HepG2 (cell line): ENCODE measurements around the gene DEFB124. TPM values are rescaled to one million over a fixed set of nuclear protein-coding genes. Genes with fewer than 3 reads are reported as not detected.

Experiments
- HDAC2 ChIP-seq: sonication (generic); formaldehyde crosslinking; IDR thresholded peaks from 2 replicates; pipeline ENCODE4 v1.4.0; 2020; ENCODE audit warnings: missing genetic modification reagents
- HMG20B ChIP-seq: conservative IDR thresholded peaks from 2 replicates; pipeline ENCODE4 v1.6.1; 2016; ENCODE audit warnings: missing genetic modification reagents, missing compliant biosample characterization
- HNRNPK ChIP-seq: fragments of 200-400 bp; formaldehyde crosslinking; IDR thresholded peaks from 2 replicates; pipeline ENCODE4 v1.6.1; 2018; ENCODE audit warnings: low read length, low read depth, moderate library complexity, mild to moderate bottlenecking; ENCODE audit not compliant: poor library complexity, severe bottlenecking
- NR0B2 ChIP-seq: sonication (generic); formaldehyde crosslinking; IDR thresholded peaks from 2 replicates; pipeline ENCODE4 v1.4.0; 2020; ENCODE audit warnings: mild to moderate bottlenecking, missing genetic modification reagents
- THYN1 ChIP-seq: sonication (generic); formaldehyde crosslinking; IDR thresholded peaks from 2 replicates; pipeline ENCODE4 v1.8.1; 2023; ENCODE audit warnings: low read depth, mild to moderate bottlenecking, moderate library complexity, missing genetic modification reagents, borderline replicate concordance
- WIZ ChIP-seq: sonication (generic); formaldehyde crosslinking; IDR thresholded peaks from 2 replicates; pipeline ENCODE4 v1.5.1; 2020; ENCODE audit warnings: mild to moderate bottlenecking, missing genetic modification reagents
- ZBED4 ChIP-seq: sonication (generic); formaldehyde crosslinking; IDR thresholded peaks from 2 replicates; pipeline ENCODE4 v1.4.0; 2020; ENCODE audit warnings: missing genetic modification reagents, borderline replicate concordance
- ZHX2 ChIP-seq, 2 experiments: sonication (generic) in 1 of 2; formaldehyde crosslinking in 1 of 2; IDR thresholded peaks; 2 replicates each; pipeline versions ENCODE4 v1.6.1 to v1.9.0; 2014 to 2022; ENCODE audit warnings: antibody characterized with exemption in 1 of 2, borderline replicate concordance in 1 of 2, inconsistent platforms in 1 of 2, low read depth in 1 of 2, missing genetic modification reagents in 1 of 2
- ZNF24 ChIP-seq: fragments of 450-650 bp; IDR thresholded peaks from 2 replicates; pipeline ENCODE4 v1.6.1; 2017; ENCODE audit warnings: antibody characterized with exemption, mild to moderate bottlenecking
- ZNF430 ChIP-seq: sonication (generic); formaldehyde crosslinking; IDR thresholded peaks from 2 replicates; pipeline ENCODE4 v1.9.0; 2021; ENCODE audit warnings: mild to moderate bottlenecking, missing genetic modification reagents
- ZNF546 ChIP-seq: sonication (generic); formaldehyde crosslinking; conservative IDR thresholded peaks from 2 replicates; pipeline ENCODE4 v1.8.1; 2023; ENCODE audit warnings: mild to moderate bottlenecking, missing genetic modification reagents
- polyA plus RNA-seq, 8 experiments: library from polyadenylated mRNA; depleted of rRNA in 3 of 8; stranded (reverse) in 7 of 8; unstranded in 1 of 8; fragments of >200 nt; fragmentation: Illumina TruSeq in 4 of 8; extraction: Trizol in 4 of 8; gene quantifications; 2 replicates each; pipeline versions ENCODE4 v1.2.1 to v1.2.3, GENCODE V29; 2011 to 2016; ENCODE audit warnings: low read depth in 4 of 8, missing spikeins in 1 of 8, mixed read lengths in 1 of 8; ENCODE audit not compliant: insufficient read depth in 1 of 8
- total RNA-seq, 5 experiments: library from RNA; depleted of rRNA; stranded (reverse); fragments of >200 nt; fragmentation: Illumina TruSeq; extraction: Trizol; gene quantifications; 2 replicates each; pipeline ENCODE4 v1.2.3, GENCODE V29; 2016; ENCODE audit warnings: low read depth in 1 of 5
- TF ChIP-seq, protein P1 (sequence below): sonication (generic); formaldehyde crosslinking; conservative IDR thresholded peaks from 2 replicates; pipeline ENCODE4 v1.4.0; 2020; ENCODE audit warnings: mild to moderate bottlenecking, missing genetic modification reagents, moderate library complexity

The DEFB124 gene
- total and polyA plus RNA-seq, 2 of the 13 experiments (the other 11 are each of a cell fraction or from before 2014, with no cell fraction given): not detected

DNA sequence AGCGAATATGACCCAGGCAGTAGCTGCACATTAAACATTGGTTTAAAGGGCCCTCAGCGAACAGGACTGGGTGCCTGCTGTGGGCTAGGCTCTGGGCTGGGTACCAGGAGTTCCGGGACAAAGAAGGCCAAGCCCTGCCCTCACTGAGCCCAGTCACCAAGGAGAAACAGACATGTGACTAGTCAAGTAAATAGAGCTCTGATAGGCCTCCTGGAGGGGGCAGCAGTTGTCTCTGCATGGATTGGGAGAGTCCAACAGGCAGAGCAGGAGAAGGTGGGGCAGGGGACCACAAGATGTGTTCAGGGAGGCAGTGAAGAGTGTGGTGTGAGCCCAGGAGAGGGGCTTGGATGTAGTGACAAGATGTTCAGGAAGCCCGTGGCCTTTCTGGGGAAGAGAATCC is 42.4 kb upstream of the DEFB124 start (continued):
- TF ChIP-seq ZBED4 (CRISPR knock-in tag): peak; percentile 55; the same call in 1 of the 2 replicates
- no peak for TF ChIP-seq WIZ (CRISPR knock-in tag)
- TF ChIP-seq THYN1 (CRISPR knock-in tag): no peak
- TF ChIP-seq, protein P1, sequence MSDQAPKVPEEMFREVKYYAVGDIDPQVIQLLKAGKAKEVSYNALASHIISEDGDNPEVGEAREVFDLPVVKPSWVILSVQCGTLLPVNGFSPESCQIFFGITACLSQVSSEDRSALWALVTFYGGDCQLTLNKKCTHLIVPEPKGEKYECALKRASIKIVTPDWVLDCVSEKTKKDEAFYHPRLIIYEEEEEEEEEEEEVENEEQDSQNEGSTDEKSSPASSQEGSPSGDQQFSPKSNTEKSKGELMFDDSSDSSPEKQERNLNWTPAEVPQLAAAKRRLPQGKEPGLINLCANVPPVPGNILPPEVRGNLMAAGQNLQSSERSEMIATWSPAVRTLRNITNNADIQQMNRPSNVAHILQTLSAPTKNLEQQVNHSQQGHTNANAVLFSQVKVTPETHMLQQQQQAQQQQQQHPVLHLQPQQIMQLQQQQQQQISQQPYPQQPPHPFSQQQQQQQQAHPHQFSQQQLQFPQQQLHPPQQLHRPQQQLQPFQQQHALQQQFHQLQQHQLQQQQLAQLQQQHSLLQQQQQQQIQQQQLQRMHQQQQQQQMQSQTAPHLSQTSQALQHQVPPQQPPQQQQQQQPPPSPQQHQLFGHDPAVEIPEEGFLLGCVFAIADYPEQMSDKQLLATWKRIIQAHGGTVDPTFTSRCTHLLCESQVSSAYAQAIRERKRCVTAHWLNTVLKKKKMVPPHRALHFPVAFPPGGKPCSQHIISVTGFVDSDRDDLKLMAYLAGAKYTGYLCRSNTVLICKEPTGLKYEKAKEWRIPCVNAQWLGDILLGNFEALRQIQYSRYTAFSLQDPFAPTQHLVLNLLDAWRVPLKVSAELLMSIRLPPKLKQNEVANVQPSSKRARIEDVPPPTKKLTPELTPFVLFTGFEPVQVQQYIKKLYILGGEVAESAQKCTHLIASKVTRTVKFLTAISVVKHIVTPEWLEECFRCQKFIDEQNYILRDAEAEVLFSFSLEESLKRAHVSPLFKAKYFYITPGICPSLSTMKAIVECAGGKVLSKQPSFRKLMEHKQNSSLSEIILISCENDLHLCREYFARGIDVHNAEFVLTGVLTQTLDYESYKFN (CRISPR knock-in tag): no peak
- no peak for TF ChIP-seq ZNF24
- TF ChIP-seq ZNF430 (CRISPR knock-in tag): 0 out of 2 replicates have a peak, but pooled peaks have one; percentile 53
- TF ChIP-seq HMG20B (CRISPR knock-in tag): no peak
- peak; percentile 38; the same call in 1 of the 2 replicates for TF ChIP-seq HDAC2 (CRISPR knock-in tag)
- TF ChIP-seq ZNF546 (CRISPR knock-in tag): no peak
- TF ChIP-seq NR0B2 (CRISPR knock-in tag): no peak
- TF ChIP-seq HNRNPK: no peak
- no peak for TF ChIP-seq ZHX2 (IDR thresholded peaks at IDR 0.05; ENCODE audit: low read depth)
- TF ChIP-seq ZHX2 (CRISPR knock-in tag; IDR thresholded peaks at IDR 0.05; ENCODE audit: borderline replicate concordance): no peak
